HepG2 (cell line): ENCODE measurements around the gene CCND2. TPM values are rescaled to one million over a fixed set of nuclear protein-coding genes. Genes with fewer than 3 reads are reported as not detected.

ENCODE experiments used
- ATAC-seq: fragments of 200-7000 bp; cut with Tn5 transposase; 3 replicates; pipeline ENCODE4 v1.9.1; 2020; ENCODE audit warnings: mild to moderate bottlenecking, moderate library complexity
- BruUV-seq: library from RNA; stranded (reverse); fragments of 400-500 nt; replicated peaks from 2 replicates; lab custom pipeline; 2021; lab: Mats Ljungman, UMichigan
- CTCF ChIA-PET: fragments of 300-600 bp; formaldehyde crosslinking; extraction: SDS; loops from one replicate; lab custom pipeline; 2021; ENCODE audit warnings: low total read pairs, inconsistent platforms, low intra/inter-chr PET ratio; lab: Yijun Ruan, JAX
- POLR2A ChIA-PET: fragments of 350-600 bp; sonication (Branson Sonifier 250); formaldehyde crosslinking; loops from one replicate; lab custom pipeline; 2020; ENCODE audit warnings: antibody characterized with exemption, inconsistent platforms; lab: Yijun Ruan, JAX
- DNase-seq: peaks from one replicate; pipeline ENCODE4 v3.0.0-alpha.2; 2015; ENCODE audit warnings: low spot score
- FAIRE-seq: peaks from 3 replicates; lab custom pipeline; 2011; peaks lifted over from hg19 to GRCh38; lab: Jason Lieb, UNC
- H2AFZ ChIP-seq: one replicate; pipeline ENCODE4 v1.6.1; 2011; ENCODE audit warnings: low read length, inconsistent platforms
- H3K27ac ChIP-seq: fragments of 300-600 bp; 3 replicates; pipeline ENCODE4 v1.8.0; 2011; ENCODE audit warnings: mixed run types, mild to moderate bottlenecking, mixed read lengths, low read length, inconsistent platforms; ENCODE audit not compliant: insufficient read depth; ENCODE audit errors: extremely low read length
- H3K27me3 ChIP-seq, 2 experiments: fragments of 200-600 bp in 1 of 2; 2 replicates in 1 of 2; 3 replicates in 1 of 2; pipeline versions ENCODE4 v1.6.0 to v1.8.0; 2011; ENCODE audit warnings: low read length in 2 of 2, mild to moderate bottlenecking in 2 of 2, moderate library complexity in 2 of 2, inconsistent platforms in 1 of 2; ENCODE audit not compliant: insufficient read depth in 2 of 2, control insufficient read depth in 1 of 2
- H3K36me3 ChIP-seq, 2 experiments: fragments of 200-600 bp in 1 of 2; replicated peaks in 1 of 2; 2 replicates in 1 of 2; 3 replicates in 1 of 2; pipeline versions ENCODE4 v1.5.1 to v1.8.0; 2011; ENCODE audit warnings: low read length in 2 of 2, inconsistent platforms in 1 of 2; ENCODE audit not compliant: insufficient read depth in 2 of 2, control insufficient read depth in 1 of 2
- H3K4me1 ChIP-seq: 2 replicates; pipeline ENCODE4 v1.5.1; 2012; ENCODE audit warnings: low read length, inconsistent platforms; ENCODE audit not compliant: insufficient read depth
- H3K4me2 ChIP-seq: 2 replicates; pipeline ENCODE4 v1.6.0; 2011; ENCODE audit warnings: low read depth, low read length, inconsistent platforms
- H3K4me3 ChIP-seq, 3 experiments: fragments of 200-600 bp in 1 of 3; sonication (generic), shearing (Covaris generic) in 1 of 3; replicated peaks in 1 of 3; 2 replicates each; pipeline ENCODE4 v1.5.1; 2011 to 2016; ENCODE audit warnings: low read length in 3 of 3, inconsistent platforms in 2 of 3, low read depth in 2 of 3, mild to moderate bottlenecking in 2 of 3, control low read depth in 1 of 3, mixed read lengths in 1 of 3; ENCODE audit not compliant: insufficient read depth in 1 of 3
- H3K79me2 ChIP-seq: one replicate; pipeline ENCODE4 v1.6.1; 2011; ENCODE audit warnings: low read length, inconsistent platforms; ENCODE audit not compliant: insufficient read depth
- H3K9ac ChIP-seq: 2 replicates; pipeline ENCODE4 v1.6.0; 2011; ENCODE audit warnings: mild to moderate bottlenecking, low read depth, low read length, inconsistent platforms; ENCODE audit not compliant: insufficient read depth
- H3K9me3 ChIP-seq: 2 replicates; pipeline ENCODE4 v1.5.1; 2012; ENCODE audit warnings: mild to moderate bottlenecking, low read length
- H4K20me1 ChIP-seq: 2 replicates; pipeline ENCODE4 v1.6.0; 2011; ENCODE audit warnings: inconsistent platforms, mild to moderate bottlenecking, low read length, moderate library complexity; ENCODE audit not compliant: insufficient read depth
- ETV5 ChIP-seq: IDR thresholded peaks from 2 replicates; pipeline ENCODE4 v1.6.1; 2018; ENCODE audit warnings: missing biosample characterization, missing genetic modification reagents, inconsistent platforms, borderline replicate concordance
- FOXK2 ChIP-seq: fragments of 450-650 bp; IDR thresholded peaks from 2 replicates; pipeline ENCODE4 v1.6.1; 2016
- FOXM1 ChIP-seq: sonication (generic); formaldehyde crosslinking; IDR thresholded peaks from 2 replicates; pipeline ENCODE4 v1.5.0; 2020; ENCODE audit warnings: missing genetic modification reagents
- RARG ChIP-seq: sonication (generic); formaldehyde crosslinking; IDR thresholded peaks from 2 replicates; pipeline ENCODE4 v1.4.0; 2020; ENCODE audit warnings: low read depth, mild to moderate bottlenecking, missing genetic modification reagents
- RBFOX2 ChIP-seq: fragments of 200-400 bp; formaldehyde crosslinking; IDR thresholded peaks from 2 replicates; pipeline ENCODE4 v1.6.1; 2017; ENCODE audit warnings: low read depth, mild to moderate bottlenecking, low read length
- WIZ ChIP-seq: sonication (generic); formaldehyde crosslinking; IDR thresholded peaks from 2 replicates; pipeline ENCODE4 v1.5.1; 2020; ENCODE audit warnings: mild to moderate bottlenecking, missing genetic modification reagents
- ZBTB34 ChIP-seq: sonication (generic); formaldehyde crosslinking; IDR thresholded peaks from 2 replicates; pipeline ENCODE4 v1.8.0; 2022; ENCODE audit warnings: mild to moderate bottlenecking, missing genetic modification reagents
- ZFYVE20 ChIP-seq: sonication (generic); formaldehyde crosslinking; IDR thresholded peaks from 2 replicates; pipeline ENCODE4 v1.8.0; 2023; ENCODE audit warnings: low read depth, mild to moderate bottlenecking, moderate library complexity, missing genetic modification reagents, borderline replicate concordance
- ZHX2 ChIP-seq, 2 experiments: sonication (generic) in 1 of 2; formaldehyde crosslinking in 1 of 2; IDR thresholded peaks; 2 replicates each; pipeline versions ENCODE4 v1.6.1 to v1.9.0; 2014 to 2022; ENCODE audit warnings: antibody characterized with exemption in 1 of 2, borderline replicate concordance in 1 of 2, inconsistent platforms in 1 of 2, low read depth in 1 of 2, missing genetic modification reagents in 1 of 2
- ZNF253 ChIP-seq: sonication (generic); formaldehyde crosslinking; IDR thresholded peaks from 2 replicates; pipeline ENCODE4 v1.8.0; 2022; ENCODE audit warnings: mild to moderate bottlenecking, missing genetic modification reagents, borderline replicate concordance
- ZNF44 ChIP-seq: sonication (generic); formaldehyde crosslinking; IDR thresholded peaks from 2 replicates; pipeline ENCODE4 v1.5.1; 2020; ENCODE audit warnings: mild to moderate bottlenecking, missing genetic modification reagents
- ZNF441 ChIP-seq: sonication (generic); formaldehyde crosslinking; IDR thresholded peaks from 2 replicates; pipeline ENCODE4 v1.7.0; 2021; ENCODE audit warnings: missing genetic modification reagents, borderline replicate concordance
- WGBS: methylation state at CpG from one replicate; pipeline ENCODE4 v1.1.6; 2017; ENCODE audit warnings: low lambda C conversion rate; 5-methylcytosine and 5-hydroxymethylcytosine counted together
- in situ Hi-C: cut with HindIII; loops from 2 replicates; pipeline ENCODE4 v1.10.0; 2017; ENCODE audit warnings: low pct_unique_long_range_greater_than_20kb; ENCODE audit not compliant: extremely low pct_ligation_motif_present
- intact Hi-C: fragments of 100-400 bp; cut with micrococcal nuclease; formaldehyde crosslinking; loops from one replicate; pipeline ENCODE4 v1.10.0; 2022; ENCODE audit not compliant: unreplicated experiment
- polyA plus RNA-seq, 8 experiments: library from polyadenylated mRNA; depleted of rRNA in 3 of 8; stranded (reverse) in 7 of 8; unstranded in 1 of 8; fragments of >200 nt; fragmentation: Illumina TruSeq in 4 of 8; extraction: Trizol in 4 of 8; gene quantifications; 2 replicates each; pipeline versions ENCODE4 v1.2.1 to v1.2.3, GENCODE V29; 2011 to 2016; ENCODE audit warnings: low read depth in 4 of 8, missing spikeins in 1 of 8, mixed read lengths in 1 of 8; ENCODE audit not compliant: insufficient read depth in 1 of 8
- total RNA-seq, 5 experiments: library from RNA; depleted of rRNA; stranded (reverse); fragments of >200 nt; fragmentation: Illumina TruSeq; extraction: Trizol; gene quantifications; 2 replicates each; pipeline ENCODE4 v1.2.3, GENCODE V29; 2016; ENCODE audit warnings: low read depth in 1 of 5

The CCND2 gene
- total and polyA plus RNA-seq, 2 of the 13 experiments (the other 11 are each of a cell fraction or from before 2014, with no cell fraction given) = 0.61 to 1.4 TPM

GRCh38 chr12:4227046-4227445, 46.5 kb upstream of the CCND2 start:
- Histone ChIP-seq H4K20me1 (no peaks in the 10 kb centered on the region), H3K4me1 (no peaks in the 10 kb centered on the region), H2AFZ (no peak overlapping the region), H3K36me3 (no peaks in the 10 kb centered on the region), H3K9ac (no peak overlapping the region), H3K4me2 (no peak overlapping the region), H3K79me2 (no peaks in the 10 kb centered on the region), H3K4me3 (no peak overlapping the region), H3K9me3 (no peaks in the 10 kb centered on the region), H3K27ac (no peak overlapping the region), H3K27me3 (peaks cover 0 to 58% of the 10 kb centered on the region in 2 experiments; a peak in 4 of 5 replicates)
- 34% methylated on average over 4 of the region's 5 CpGs for WGBS
- no peak for TF ChIP-seq ZFYVE20
- CTCF ChIA-PET = no interaction called here
- no TSS peak for BruUV-seq
- POLR2A ChIA-PET = no interaction called here
- in situ Hi-C loops = no loop called here
- no peak for ATAC-seq
- intact Hi-C loops = no loop called here
- DNase-seq = no peak
- FAIRE-seq = no peak

GRCh38 chr12:4228122-4228580, 45.4 kb upstream of the CCND2 start:
- no peak overlapping the region for H3K27ac ChIP-seq
- in situ Hi-C loops = no loop called here
- no peaks in the 10 kb centered on the region for H3K79me2 ChIP-seq
- H3K9ac ChIP-seq = no peak overlapping the region
- H3K4me2 ChIP-seq = no peak overlapping the region
- DNase-seq (no peak), FAIRE-seq (no peak), ATAC-seq (no peak)
- intact Hi-C loops = no loop called here
- H3K4me1 ChIP-seq = no peaks in the 10 kb centered on the region
- WGBS = 56% methylated on average over 17 of the region's 18 CpGs
- H3K4me3 ChIP-seq = no peak overlapping the region
- H3K27me3 ChIP-seq = peaks cover 2 to 65% of the 10 kb centered on the region in 2 experiments; a peak in 4 of 5 replicates
- ChIA-PET POLR2A (no interaction called here), CTCF (no interaction called here)
- no peaks in the 10 kb centered on the region for H3K9me3 ChIP-seq
- no TSS peak for BruUV-seq
- no peak overlapping the region for H2AFZ ChIP-seq
- H3K36me3 ChIP-seq = no peaks in the 10 kb centered on the region
- no peaks in the 10 kb centered on the region for H4K20me1 ChIP-seq
- no peak for TF ChIP-seq ZHX2 (IDR thresholded peaks at IDR 0.05; ENCODE audit: low read depth)
- no peak for TF ChIP-seq ZHX2 (CRISPR knock-in tag; IDR thresholded peaks at IDR 0.05; ENCODE audit: borderline replicate concordance)
- no peak for TF ChIP-seq FOXK2
- no peak for TF ChIP-seq RBFOX2
- TF ChIP-seq ZBTB34 (CRISPR knock-in tag) = no peak
- no peak for TF ChIP-seq ETV5 (CRISPR knock-in tag)
- TF ChIP-seq FOXM1 (CRISPR knock-in tag) = no peak
- TF ChIP-seq RARG (CRISPR knock-in tag) = no peak
- TF ChIP-seq ZNF441 = no peak
- no peak for TF ChIP-seq ZNF44
- no peak for TF ChIP-seq WIZ (CRISPR knock-in tag)
- TF ChIP-seq ZNF253 (CRISPR knock-in tag) = no peak
